H1 (cell line): ENCODE measurements around the gene WIPI1. TPM values are rescaled to one million over a fixed set of nuclear protein-coding genes. Genes with fewer than 3 reads are reported as not detected.

Source experiments
- CTCF ChIA-PET: fragments of 300-600 bp; sonication (Branson Sonifier 250); formaldehyde crosslinking; loops from one replicate; lab custom pipeline; 2021; ENCODE audit not compliant: partially characterized antibody; lab: Charles Lee
- POLR2A ChIA-PET: fragments of 300-600 bp; sonication (Branson Sonifier 250); formaldehyde crosslinking; loops from one replicate; lab custom pipeline; 2021; ENCODE audit warnings: inconsistent platforms; ENCODE audit not compliant: partially characterized antibody; lab: Charles Lee
- DNase-seq, 2 experiments: peaks; one replicate each; pipeline versions ENCODE4 v3.0.0 to v3.0.0-alpha.2; 2010 to 2022; ENCODE audit warnings: low spot score in 2 of 2, low read depth in 1 of 2, mixed read lengths in 1 of 2
- FAIRE-seq: peaks from 2 replicates; lab custom pipeline; 2011; peaks lifted over from hg19 to GRCh38; lab: Jason Lieb, UNC
- H2AFZ ChIP-seq: 2 replicates; pipeline ENCODE4 v1.8.1; 2012; ENCODE audit warnings: low read length, inconsistent platforms
- H2AK5ac ChIP-seq: 2 replicates; pipeline ENCODE4 v1.6.1; 2013; ENCODE audit warnings: low read depth, low read length
- H2BK120ac ChIP-seq: replicated peaks from 2 replicates; pipeline ENCODE3; 2013; ENCODE audit warnings: low read depth, low read length, inconsistent platforms
- H2BK12ac ChIP-seq: 2 replicates; pipeline ENCODE4 v1.6.1; 2013; ENCODE audit warnings: low read depth, low read length
- H2BK15ac ChIP-seq: 2 replicates; pipeline ENCODE4 v1.6.1; 2013; ENCODE audit warnings: low read length
- H2BK20ac ChIP-seq: 2 replicates; pipeline ENCODE4 v1.6.1; 2013; ENCODE audit warnings: low read length
- H2BK5ac ChIP-seq: 2 replicates; pipeline ENCODE4 v1.6.1; 2013; ENCODE audit warnings: low read depth, low read length
- H3K14ac ChIP-seq: 2 replicates; pipeline ENCODE4 v1.6.1; 2013; ENCODE audit warnings: inconsistent platforms; ENCODE audit not compliant: insufficient read length
- H3K18ac ChIP-seq: 2 replicates; pipeline ENCODE4 v1.6.1; 2013; ENCODE audit warnings: low read length; ENCODE audit errors: extremely low read depth
- H3K23ac ChIP-seq: 2 replicates; pipeline ENCODE4 v1.6.1; 2013; ENCODE audit warnings: inconsistent platforms; ENCODE audit not compliant: insufficient read length
- H3K23me2 ChIP-seq: 2 replicates; pipeline ENCODE4 v1.6.1; 2013; ENCODE audit warnings: low read depth, low read length
- H3K27ac ChIP-seq: 2 replicates; pipeline ENCODE4 v1.6.1; 2011; ENCODE audit warnings: low read depth, low read length, inconsistent platforms
- H3K27me3 ChIP-seq, 4 experiments: replicated peaks in 1 of 4; 1 replicate in 1 of 4; 2 replicates in 3 of 4; pipeline versions ENCODE4 v1.6.1 to v1.8.1; 2011 to 2013; ENCODE audit warnings: low read length in 3 of 4, mild to moderate bottlenecking in 3 of 4, inconsistent platforms in 2 of 4, mixed read lengths in 2 of 4, moderate library complexity in 1 of 4; ENCODE audit not compliant: control insufficient read depth in 3 of 4, insufficient read depth in 3 of 4; ENCODE audit errors: extremely low read depth in 1 of 4
- H3K36me3 ChIP-seq, 4 experiments: 2 replicates each; pipeline versions ENCODE4 v1.6.1 to v1.8.1; 2011 to 2013; ENCODE audit warnings: mild to moderate bottlenecking in 4 of 4, low read length in 3 of 4, moderate library complexity in 2 of 4, control low read depth in 1 of 4, inconsistent platforms in 1 of 4; ENCODE audit not compliant: insufficient read depth in 4 of 4, control insufficient read depth in 2 of 4
- H3K4ac ChIP-seq: replicated peaks from 2 replicates; pipeline ENCODE3; 2013; ENCODE audit warnings: low read length, low read depth, mixed read lengths, inconsistent platforms; ENCODE audit not compliant: insufficient read length
- H3K4me1 ChIP-seq, 4 experiments: replicated peaks in 1 of 4; 1 replicate in 1 of 4; 2 replicates in 3 of 4; pipeline versions ENCODE4 v1.6.1 to v1.8.1; 2011 to 2013; ENCODE audit warnings: low read length in 3 of 4, inconsistent platforms in 2 of 4, mixed read lengths in 1 of 4; ENCODE audit not compliant: insufficient read depth in 4 of 4, control insufficient read depth in 3 of 4
- H3K4me2 ChIP-seq, 2 experiments: 2 replicates each; pipeline versions ENCODE4 v1.6.1 to v1.8.1; 2011 to 2013; ENCODE audit warnings: low read depth in 2 of 2, low read length in 2 of 2, control low read depth in 1 of 2, inconsistent platforms in 1 of 2, mild to moderate bottlenecking in 1 of 2; ENCODE audit not compliant: insufficient read depth in 1 of 2
- H3K4me3 ChIP-seq, 4 experiments: fragments of 200-600, 300-600 bp in 1 of 4; sonication (generic), shearing (Covaris generic), sonication (Bioruptor Twin) in 1 of 4; 2 replicates each; pipeline versions ENCODE4 v1.5.1 to v1.8.1; 2011 to 2016; ENCODE audit warnings: low read length in 4 of 4, low read depth in 3 of 4, control low read depth in 2 of 4, inconsistent platforms in 2 of 4, mild to moderate bottlenecking in 2 of 4, mixed read lengths in 1 of 4, moderate library complexity in 1 of 4; ENCODE audit not compliant: insufficient read depth in 2 of 4; ENCODE audit errors: extremely low read depth in 1 of 4
- H3K56ac ChIP-seq: replicated peaks from 2 replicates; pipeline ENCODE3; 2013; ENCODE audit warnings: low read depth, mild to moderate bottlenecking, mixed read lengths, low read length, inconsistent platforms; ENCODE audit not compliant: insufficient read length
- H3K79me1 ChIP-seq: 2 replicates; pipeline ENCODE4 v1.6.1; 2013; ENCODE audit warnings: low read depth, low read length, control low read depth
- H3K79me2 ChIP-seq, 2 experiments: 2 replicates each; pipeline versions ENCODE4 v1.6.1 to v1.8.1; 2012 to 2013; ENCODE audit warnings: low read length in 2 of 2, mild to moderate bottlenecking in 2 of 2, inconsistent platforms in 1 of 2; ENCODE audit not compliant: insufficient read depth in 2 of 2, control insufficient read depth in 1 of 2
- H3K9ac ChIP-seq, 4 experiments: replicated peaks in 1 of 4; 1 replicate in 1 of 4; 2 replicates in 3 of 4; pipeline versions ENCODE4 v1.6.1 to v1.8.1; 2011 to 2013; ENCODE audit warnings: low read depth in 3 of 4, low read length in 3 of 4, control low read depth in 2 of 4, mild to moderate bottlenecking in 2 of 4, moderate library complexity in 2 of 4, inconsistent platforms in 1 of 4; ENCODE audit errors: extremely low read depth in 1 of 4
- H3K9me3 ChIP-seq, 2 experiments: 2 replicates each; pipeline versions ENCODE4 v1.6.1 to v1.8.1; 2012 to 2013; ENCODE audit warnings: mild to moderate bottlenecking in 2 of 2, moderate library complexity in 2 of 2, control low read depth in 1 of 2, inconsistent platforms in 1 of 2, low read depth in 1 of 2, low read length in 1 of 2, mixed read lengths in 1 of 2; ENCODE audit not compliant: insufficient read depth in 2 of 2
- H4K20me1 ChIP-seq, 2 experiments: replicated peaks in 1 of 2; 2 replicates each; pipeline versions ENCODE3 to v1.8.1; 2011 to 2013; ENCODE audit warnings: inconsistent platforms in 2 of 2, low read length in 2 of 2, mild to moderate bottlenecking in 1 of 2; ENCODE audit not compliant: insufficient read depth in 2 of 2, control insufficient read depth in 1 of 2
- H4K5ac ChIP-seq: 2 replicates; pipeline ENCODE4 v1.6.1; 2013; ENCODE audit warnings: low read length, low read depth, mixed read lengths, inconsistent platforms; ENCODE audit not compliant: insufficient read length
- H4K8ac ChIP-seq: 2 replicates; pipeline ENCODE4 v1.8.0; 2013; ENCODE audit warnings: mild to moderate bottlenecking, moderate library complexity, low read length, inconsistent platforms; ENCODE audit not compliant: insufficient read depth; ENCODE audit errors: extremely low read depth
- H4K91ac ChIP-seq: replicated peaks from 2 replicates; pipeline ENCODE3; 2013; ENCODE audit warnings: low read length, mixed read lengths, inconsistent platforms; ENCODE audit not compliant: insufficient read length
- BACH1 ChIP-seq: IDR thresholded peaks from 2 replicates; pipeline ENCODE4 v1.6.1; 2012; ENCODE audit warnings: low read length, improper control_type of control experiment
- HDAC6 ChIP-seq: IDR thresholded peaks from one replicate; pipeline ENCODE4 v1.7.1; 2012; ENCODE audit warnings: low read depth, mild to moderate bottlenecking, inconsistent platforms, low read length, moderate library complexity
- JUN ChIP-seq: IDR thresholded peaks from 2 replicates; pipeline ENCODE4 v1.6.1; 2011; ENCODE audit warnings: low read depth, mild to moderate bottlenecking, improper control_type of control experiment, low read length
- KDM1A ChIP-seq: fragments of 200-600, 300-600 bp; sonication (generic); IDR thresholded peaks from 2 replicates; pipeline ENCODE4 v1.7.1; 2016; ENCODE audit warnings: mild to moderate bottlenecking, low read length, borderline replicate concordance
- MAX ChIP-seq: IDR thresholded peaks from 2 replicates; pipeline ENCODE4 v1.6.1; 2012; ENCODE audit warnings: inconsistent platforms
- NANOG ChIP-seq: IDR thresholded peaks from 2 replicates; pipeline ENCODE4 v1.6.1; 2011; ENCODE audit warnings: low read length, low read depth, mild to moderate bottlenecking, inconsistent platforms; ENCODE audit not compliant: insufficient read depth, poor library complexity, severe bottlenecking
- POLR2A ChIP-seq, 2 experiments: IDR thresholded peaks; 1 replicate in 1 of 2; 2 replicates in 1 of 2; pipeline ENCODE4 v1.6.1; 2011; ENCODE audit warnings: low read depth in 2 of 2, low read length in 2 of 2, mild to moderate bottlenecking in 2 of 2; ENCODE audit errors: control extremely low read depth in 1 of 2
- SAP30 ChIP-seq: fragments of 300-600 bp; sonication (generic); IDR thresholded peaks from 2 replicates; pipeline ENCODE4 v1.7.1; 2012; ENCODE audit warnings: low read length, moderate library complexity, mild to moderate bottlenecking, inconsistent platforms; ENCODE audit not compliant: insufficient read depth, insufficient replicate concordance
- YY1 ChIP-seq: IDR thresholded peaks from 2 replicates; pipeline ENCODE4 v1.6.1; 2011; ENCODE audit warnings: low read depth, mild to moderate bottlenecking, low read length
- whole genome bisulfite sequencing, 2 experiments: shearing (Covaris generic) in 1 of 2; methylation state at CpG; one replicate each; pipeline versions ENCODE4 v1.1.6 to v1.1.7; 2013 to 2015; ENCODE audit warnings: low lambda C conversion rate in 2 of 2, mixed read lengths in 2 of 2, inconsistent platforms in 1 of 2, low coverage in 1 of 2, missing lambda C conversion rate in 1 of 2; ENCODE audit not compliant: insufficient replicate concordance in 2 of 2, insufficient coverage in 1 of 2, insufficient read length in 1 of 2; ENCODE audit errors: extremely low coverage in 1 of 2, missing lambda C conversion rate in 1 of 2; 5-methylcytosine and 5-hydroxymethylcytosine counted together
- polyA plus RNA-seq, 7 experiments: library from polyadenylated mRNA; depleted of rRNA in 3 of 7; stranded (reverse) in 5 of 7; unstranded in 2 of 7; fragments of >200 nt in 5 of 7; fragments of 200-250 nt in 2 of 7; gene quantifications; 1 replicate in 5 of 7; 2 replicates in 1 of 7; 4 replicates in 1 of 7; pipeline versions ENCODE4 v1.2.1 to v1.2.3, GENCODE V29; 2011 to 2013; ENCODE audit warnings: missing spikeins in 2 of 7, mixed read lengths in 2 of 7
- total RNA-seq: library from RNA; stranded (reverse); fragmentation: NEBNext Ultra II Directional; extraction: Animal tissue kit (Norgen Biotek cat#: 25700); gene quantifications from 2 replicates; pipeline ENCODE4 v1.2.1, GENCODE V29; 2021

The WIPI1 gene
- total and polyA plus RNA-seq, 2 of the 8 experiments (the other 6 are each of a cell fraction or from before 2014, with no cell fraction given), result 16.6 to 17.4 TPM

GRCh38 chr17:68497885-68498319 lies 40.6 kb upstream of the WIPI1 start:
- Histone ChIP-seq H3K9ac (no peak overlapping the region), H3K79me2 (no peaks in the 10 kb centered on the region), H2BK20ac (no peak overlapping the region), H3K23me2 (no peaks in the 10 kb centered on the region), H3K18ac (no peak overlapping the region), H2BK120ac (no peak overlapping the region), H3K79me1 (no peaks in the 10 kb centered on the region), H3K4me2 (no peak overlapping the region), H3K23ac (no peak overlapping the region), H2BK15ac (no peak overlapping the region), H3K9me3 (peaks cover 0 to 5% of the 10 kb centered on the region in 2 experiments; a peak in 1 of 4 replicates), H2BK12ac (no peak overlapping the region), H4K8ac (no peak overlapping the region), H3K4ac (no peak overlapping the region), H4K5ac (no peak overlapping the region), H4K20me1 (no peaks in the 10 kb centered on the region), H3K4me3 (no peak overlapping the region), H2BK5ac (no peak overlapping the region), H4K91ac (no peak overlapping the region), H3K27ac (no peak overlapping the region), H3K36me3 (no peaks in the 10 kb centered on the region), H3K27me3 (no peaks in the 10 kb centered on the region), H3K14ac (no peak overlapping the region), H2AK5ac (no peak overlapping the region), H3K56ac (no peak overlapping the region), H2AFZ (peak overlapping the region; percentile 84), H3K4me1 (no peaks in the 10 kb centered on the region)
- no peak for FAIRE-seq
- WGBS, 2 experiments, result 73% methylated on average over 3 of the region's 3 CpGs; no CpG with 5 or more reads in 1 of the 2 experiments
- ChIA-PET POLR2A (interaction anchor here (0.7 kb wide), 1 partner anchor 14 kb away, joined by 4 read pairs; the partner anchor contains the start of gene PRKAR1A), CTCF (interaction anchor here (0.9 to 2.1 kb wide), 9 partner anchors 10 to 218 kb away, joined by 3 to 6 read pairs (median 4); no protein-coding TSS in a partner anchor)
- no peak for TF ChIP-seq YY1
- no peak for TF ChIP-seq BACH1
- TF ChIP-seq HDAC6, result no peak
- no peak for TF ChIP-seq KDM1A
- TF ChIP-seq MAX, result no peak
- TF ChIP-seq SAP30, result no peak
- TF ChIP-seq POLR2A (IDR thresholded peaks at IDR 0.05; ENCODE audit: control extremely low read depth in 1 of 2, low read depth in 2 of 2, low read length in 2 of 2), result no peak
- TF ChIP-seq JUN, result no peak
- TF ChIP-seq NANOG, result no peak
- no peak for DNase-seq
